NCI-H2171 (cell line): ENCODE measurements around the gene LOXL1.

Source experiments
- DNase-seq: peaks from one replicate; lab custom pipeline; 2025; lab: John Stamatoyannopoulos, UW

LOXL1 gene

DNA sequence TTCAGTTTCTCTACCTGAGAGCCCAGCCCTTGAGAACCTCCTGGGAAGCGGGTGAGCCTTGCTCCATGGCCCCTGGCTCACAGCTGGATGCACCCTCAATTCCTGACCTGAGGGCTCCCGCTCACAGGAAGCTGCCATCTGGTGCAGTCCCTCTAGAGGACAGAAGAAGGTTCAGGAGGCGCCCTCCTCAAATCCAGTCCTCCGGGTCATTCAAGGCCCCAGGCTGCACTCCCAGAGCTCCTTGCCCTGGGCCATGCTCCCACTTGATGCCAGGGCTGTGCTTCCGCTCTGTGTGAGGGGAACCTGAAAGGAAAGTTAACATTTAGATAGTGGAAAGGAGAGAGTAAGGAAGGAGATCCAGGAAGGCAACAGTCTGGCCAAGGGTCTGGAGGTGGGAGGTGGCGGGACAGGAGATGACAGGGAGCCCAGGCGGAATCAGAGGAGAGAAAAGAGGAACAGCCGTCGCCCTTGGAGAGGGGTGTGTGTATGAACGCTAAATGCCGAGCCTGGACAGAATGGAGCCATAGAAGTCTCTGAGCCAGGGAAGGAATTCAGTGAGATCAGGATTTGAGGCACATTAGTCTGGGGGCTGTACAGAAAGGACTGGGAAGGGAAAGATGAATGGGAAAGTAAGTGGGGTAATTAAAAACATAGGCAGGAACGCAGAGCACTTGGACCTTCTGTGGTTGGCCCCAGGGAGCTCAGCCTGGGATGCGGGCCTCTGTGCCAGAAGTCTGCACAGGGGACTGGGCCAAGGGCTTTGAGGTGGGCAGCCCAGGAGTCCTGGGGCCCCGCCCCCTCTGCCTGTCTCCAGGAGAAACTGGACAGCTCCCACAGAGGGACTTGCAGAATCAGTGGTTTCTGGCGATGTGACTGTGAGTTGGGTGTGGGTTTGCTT, 26.8 kb upstream of the LOXL1 start:
- no peak for DNase-seq

DNA sequence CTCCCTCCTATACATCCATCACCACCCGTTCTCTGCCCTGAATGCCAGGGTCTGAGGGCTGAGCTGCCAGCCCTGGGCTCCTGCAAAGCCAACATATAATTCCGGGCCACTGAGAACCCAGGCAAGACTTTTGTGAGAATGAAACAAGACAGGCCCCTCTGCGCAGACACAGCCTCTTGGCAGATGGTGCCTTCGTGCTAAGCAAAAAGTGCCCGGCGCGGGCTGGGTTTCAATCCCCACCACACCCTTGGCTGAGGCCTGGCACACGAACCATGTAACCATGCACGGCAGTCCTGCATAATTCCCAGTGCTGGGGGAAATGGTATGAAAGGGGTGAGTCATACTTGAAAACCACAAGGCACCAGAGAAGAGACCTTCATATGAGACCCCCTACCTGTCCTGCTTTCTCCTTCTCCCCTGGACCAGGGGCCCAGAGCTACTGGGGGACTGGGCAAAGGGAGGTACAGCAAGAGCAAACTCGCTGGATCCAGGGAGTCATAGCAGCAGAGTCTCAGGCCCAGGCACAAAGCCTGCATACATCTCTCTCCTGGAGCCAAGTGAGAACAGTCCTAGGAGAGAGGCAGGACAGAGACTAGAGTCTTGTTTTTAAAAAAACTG, 26.1 kb upstream of the LOXL1 start:
- no peak for DNase-seq

DNA sequence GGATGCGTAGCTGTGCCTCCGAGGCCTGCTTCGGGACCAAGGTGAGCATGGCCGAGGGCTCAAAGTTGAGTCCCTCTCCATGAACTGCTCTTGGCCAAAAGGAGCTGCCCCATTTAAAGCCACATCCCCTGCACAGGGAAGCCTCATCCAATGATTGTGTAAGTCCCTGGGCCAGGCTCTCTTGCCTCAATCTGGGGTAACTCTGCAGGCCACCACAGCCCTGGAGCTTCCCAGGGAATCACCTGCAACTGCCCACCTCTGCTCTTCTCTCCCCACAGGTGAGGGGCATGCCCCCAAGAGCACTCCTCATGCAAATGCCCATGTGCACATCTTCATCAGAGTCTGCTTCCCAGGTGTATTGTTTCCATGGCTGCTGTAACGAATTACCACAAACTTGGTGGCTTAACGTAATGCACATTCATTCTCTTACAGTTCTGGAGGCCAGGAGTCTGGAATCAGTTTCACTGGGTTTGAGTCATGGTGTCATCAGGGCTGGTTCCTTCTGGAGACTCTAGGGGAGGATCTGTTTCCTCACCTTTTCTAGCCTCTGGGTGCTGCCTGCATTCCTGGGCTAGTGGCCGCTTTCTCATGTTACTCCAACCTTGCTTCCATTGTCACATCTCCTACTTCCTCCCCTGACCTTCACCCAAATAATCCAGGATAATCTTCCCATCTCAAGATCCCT, 25.0 kb upstream of the LOXL1 start:
- no peak for DNase-seq

DNA sequence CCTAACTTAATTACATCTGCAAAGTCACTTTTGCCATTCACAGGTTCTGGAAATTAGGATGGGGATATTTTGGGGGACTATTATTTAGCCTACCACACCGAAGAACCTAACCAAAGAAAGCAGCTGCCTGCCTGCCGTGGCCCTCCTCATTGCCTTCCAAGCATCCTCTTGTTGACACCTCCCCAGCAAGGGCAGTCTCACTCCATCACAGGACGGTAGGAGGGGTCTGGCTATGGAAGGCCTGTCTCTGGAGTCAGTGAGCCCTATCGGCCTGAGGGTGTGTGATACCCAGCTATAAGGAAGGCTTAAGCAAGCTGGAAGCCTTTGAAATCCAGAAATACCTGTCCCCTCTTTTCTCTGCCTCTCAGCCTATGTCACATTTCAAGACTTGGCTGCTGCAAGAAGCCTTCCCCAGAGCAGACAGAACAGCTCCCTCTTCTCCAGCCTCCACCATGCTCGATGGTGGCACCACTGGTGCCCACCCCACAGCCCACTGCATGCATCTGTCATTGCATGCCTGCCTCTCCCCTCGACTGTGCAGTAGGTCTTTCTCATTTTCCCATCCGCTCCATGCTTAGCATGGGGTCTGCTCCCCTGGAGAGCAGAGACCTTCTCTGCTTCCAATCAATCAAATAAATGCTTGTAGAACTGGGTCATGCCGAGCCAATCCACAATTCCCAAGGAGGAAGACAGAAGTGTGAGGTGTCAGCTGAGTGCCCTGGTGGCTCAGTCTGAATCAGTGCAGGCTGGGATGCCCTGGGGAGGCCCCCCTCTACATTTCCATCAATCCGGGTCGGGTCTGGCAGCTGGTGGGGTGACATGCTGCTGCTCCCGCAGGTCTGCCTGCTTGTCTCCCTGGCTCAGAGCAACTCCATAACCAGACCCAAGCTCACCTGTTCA, 23.9 kb upstream of the LOXL1 start:
- no peak for DNase-seq

DNA sequence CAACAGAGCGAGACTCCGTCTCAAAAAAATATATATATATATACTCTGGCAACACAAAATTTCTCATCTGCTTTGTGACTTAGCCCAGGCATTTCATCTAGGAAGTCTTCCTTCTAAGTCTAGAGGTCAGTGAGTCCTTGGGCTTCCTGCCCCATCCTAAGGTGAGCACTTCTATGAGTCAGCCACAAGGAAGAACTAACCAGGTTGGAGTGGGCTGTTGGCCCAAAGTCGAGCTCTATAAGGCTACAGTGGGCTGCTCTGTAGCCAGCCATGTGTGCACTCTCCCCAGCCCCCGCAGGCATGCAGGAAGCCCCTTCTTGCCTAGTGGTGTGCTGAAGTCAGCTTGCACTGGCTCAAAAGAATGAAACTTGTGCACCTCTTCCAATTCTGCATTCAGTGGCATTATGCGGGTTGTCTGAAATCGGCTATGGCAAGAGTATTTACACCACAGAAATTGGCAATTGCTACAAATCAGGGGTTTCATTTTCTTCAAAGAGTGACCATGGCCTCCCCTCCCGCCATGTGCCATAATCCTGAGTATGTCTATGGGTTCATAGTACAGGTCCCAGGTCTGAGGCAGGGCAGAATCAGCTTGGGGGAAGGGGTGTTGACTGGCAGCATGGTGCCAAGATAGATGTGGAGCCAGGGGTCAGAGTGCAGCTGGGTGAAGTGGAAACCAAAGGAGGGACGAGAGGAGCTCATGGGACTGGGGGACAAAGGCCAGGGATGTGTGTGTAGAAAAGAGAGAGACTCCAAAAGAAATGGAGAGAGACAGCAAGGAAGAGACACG, 22.0 kb upstream of the LOXL1 start:
- DNase-seq, result no peak

DNA sequence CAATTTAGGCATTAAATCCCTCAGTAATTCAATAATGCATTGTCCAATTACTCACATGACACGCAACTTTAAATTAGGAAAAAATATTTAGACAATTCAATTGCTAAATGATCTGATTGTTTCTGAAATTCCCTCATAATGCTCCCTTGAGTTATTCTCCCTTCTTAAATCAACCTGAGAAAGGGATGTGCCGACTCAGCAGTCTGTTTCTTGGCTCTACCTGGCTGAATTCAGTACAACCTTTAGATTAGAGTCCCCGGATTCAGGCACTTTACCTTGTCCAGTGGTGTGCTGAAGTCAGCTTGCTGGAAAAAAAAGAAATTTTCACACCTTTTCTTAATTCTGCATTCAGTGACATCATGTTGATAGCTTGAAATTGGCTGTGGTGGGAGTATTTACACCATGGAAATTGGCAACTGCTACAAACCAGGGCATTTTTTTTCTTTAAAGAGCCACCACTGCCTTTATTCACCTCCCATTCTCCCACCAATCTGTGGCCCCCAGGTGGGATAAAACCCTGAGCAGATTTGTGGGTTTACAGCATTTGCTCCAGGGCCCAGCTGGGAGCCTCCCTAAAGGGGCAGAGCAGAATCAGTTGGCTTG, 20.9 kb upstream of the LOXL1 start:
- no peak for DNase-seq

DNA sequence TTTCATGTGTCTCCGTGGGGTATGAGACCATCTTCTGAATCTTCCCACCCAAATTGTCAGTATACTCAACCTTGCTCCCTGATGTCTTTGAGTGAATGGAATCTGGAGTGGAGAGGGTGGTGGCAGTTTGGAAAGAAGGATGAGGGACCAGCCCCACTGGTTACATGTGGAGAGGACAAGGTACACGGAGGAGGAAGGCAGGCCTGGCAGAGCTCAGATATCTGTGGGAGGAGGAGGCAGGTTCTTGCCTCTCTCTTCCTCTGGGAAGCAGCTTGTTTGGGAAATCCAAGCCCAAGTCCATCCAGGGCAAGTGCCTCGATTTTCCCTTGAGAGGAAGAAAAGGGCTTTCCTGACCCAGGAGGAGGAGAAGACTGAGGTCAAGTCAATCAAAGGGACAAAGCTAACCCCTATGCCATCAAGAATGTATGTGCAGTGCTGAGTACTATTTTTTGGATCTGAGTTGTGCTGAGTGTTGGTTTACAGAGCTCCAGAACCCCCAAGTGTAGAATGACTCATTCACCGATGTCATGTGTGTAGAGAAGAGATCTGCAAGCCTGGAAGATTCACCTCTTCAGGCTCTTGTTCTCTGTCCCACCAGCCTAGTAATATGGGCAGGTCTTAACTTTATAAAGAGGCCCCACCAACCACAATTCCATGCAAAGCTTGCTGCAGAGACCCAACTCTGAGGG, 19.8 kb upstream of the LOXL1 start:
- DNase-seq, result no peak

DNA sequence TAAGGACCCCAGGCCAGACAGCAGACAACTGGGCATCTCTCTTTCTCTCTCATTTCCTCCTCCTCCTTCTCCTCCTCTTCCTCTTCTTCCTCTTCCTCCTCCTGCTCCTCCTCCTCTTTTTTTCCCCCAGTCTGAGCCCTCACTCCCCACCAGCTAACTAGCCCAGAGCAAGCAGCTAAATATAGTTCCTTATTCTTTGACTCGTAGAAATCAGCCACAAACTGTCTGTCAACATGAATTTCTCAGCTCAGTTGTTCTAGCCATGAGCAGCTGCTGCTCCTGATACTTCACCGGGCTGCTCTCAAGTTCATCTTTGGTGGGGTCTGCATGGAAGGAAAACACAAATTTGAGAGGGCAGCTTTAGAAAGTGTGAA, 19.2 kb upstream of the LOXL1 start:
- DNase-seq, result no peak

DNA sequence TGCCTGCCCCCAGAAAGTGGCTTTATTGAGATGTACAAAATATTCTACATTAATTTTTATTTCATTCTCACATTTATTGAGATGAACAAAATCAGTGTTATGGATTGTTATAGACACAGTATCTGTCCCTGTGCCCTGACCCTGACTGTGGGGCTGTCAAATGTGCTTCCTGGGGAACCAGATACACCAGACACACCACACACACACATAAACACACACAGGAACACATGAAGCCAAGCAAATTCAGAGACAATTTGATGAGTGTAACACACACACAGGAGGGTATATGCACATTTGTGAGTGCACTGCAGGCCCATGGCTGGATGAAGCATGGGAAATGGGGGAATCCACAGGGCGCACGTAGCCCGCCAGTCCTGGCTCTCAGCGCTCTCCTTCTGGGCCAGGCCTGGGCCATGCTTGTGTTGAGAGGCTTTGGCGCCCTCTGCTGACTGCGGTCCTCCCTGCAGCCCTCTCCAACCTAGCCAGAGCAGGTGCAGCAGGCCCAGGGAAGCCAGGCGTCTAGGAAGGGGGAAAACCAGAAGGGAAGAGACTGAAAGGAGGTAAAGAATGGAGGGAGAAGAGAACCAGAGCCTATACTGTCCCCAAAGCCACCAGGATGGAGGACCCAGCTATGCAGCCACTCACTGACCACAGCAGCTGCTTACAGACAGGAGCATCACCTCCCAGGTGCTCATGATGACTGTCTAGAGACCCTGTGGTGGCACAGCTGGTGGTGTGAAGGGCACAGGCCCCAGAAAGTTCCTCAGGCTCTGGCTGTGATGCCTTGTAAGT, 18.0 kb upstream of the LOXL1 start:
- DNase-seq, result peak; percentile 74

DNA sequence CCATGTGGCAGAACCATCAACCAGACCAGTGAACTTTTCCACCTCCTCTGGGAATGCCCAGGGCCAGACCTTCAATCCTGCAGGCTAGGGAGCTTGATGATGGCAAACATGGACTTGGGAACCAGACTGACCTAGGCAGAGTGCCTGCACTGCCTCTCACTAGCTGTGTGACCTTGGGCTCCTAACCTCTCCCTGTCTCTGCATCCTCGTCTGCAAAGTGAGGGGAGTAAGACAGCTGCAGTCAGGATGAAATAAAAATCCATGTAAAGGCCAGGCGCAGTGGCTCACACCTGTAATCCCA, 17.5 kb upstream of the LOXL1 start:
- no peak for DNase-seq

DNA sequence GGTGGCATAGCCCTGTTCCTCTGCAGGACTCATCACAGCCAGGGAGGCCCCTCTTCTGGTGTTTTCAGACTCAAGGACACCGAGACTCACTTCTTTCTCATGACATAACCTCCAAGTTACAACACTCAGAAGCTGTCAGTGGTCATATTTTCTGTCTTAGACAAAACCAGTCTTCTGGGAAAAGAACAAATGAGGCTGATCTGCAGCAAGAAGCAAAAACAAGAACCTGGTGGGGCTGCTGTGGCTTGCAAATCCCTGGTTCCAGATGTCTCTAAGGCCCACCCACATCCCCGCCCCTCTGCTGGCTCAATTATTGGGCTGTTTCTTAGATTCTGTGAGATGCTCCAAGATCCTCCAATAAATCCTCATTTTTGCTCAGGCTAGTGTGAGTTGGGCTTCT, 16.6 kb upstream of the LOXL1 start:
- no peak for DNase-seq

DNA sequence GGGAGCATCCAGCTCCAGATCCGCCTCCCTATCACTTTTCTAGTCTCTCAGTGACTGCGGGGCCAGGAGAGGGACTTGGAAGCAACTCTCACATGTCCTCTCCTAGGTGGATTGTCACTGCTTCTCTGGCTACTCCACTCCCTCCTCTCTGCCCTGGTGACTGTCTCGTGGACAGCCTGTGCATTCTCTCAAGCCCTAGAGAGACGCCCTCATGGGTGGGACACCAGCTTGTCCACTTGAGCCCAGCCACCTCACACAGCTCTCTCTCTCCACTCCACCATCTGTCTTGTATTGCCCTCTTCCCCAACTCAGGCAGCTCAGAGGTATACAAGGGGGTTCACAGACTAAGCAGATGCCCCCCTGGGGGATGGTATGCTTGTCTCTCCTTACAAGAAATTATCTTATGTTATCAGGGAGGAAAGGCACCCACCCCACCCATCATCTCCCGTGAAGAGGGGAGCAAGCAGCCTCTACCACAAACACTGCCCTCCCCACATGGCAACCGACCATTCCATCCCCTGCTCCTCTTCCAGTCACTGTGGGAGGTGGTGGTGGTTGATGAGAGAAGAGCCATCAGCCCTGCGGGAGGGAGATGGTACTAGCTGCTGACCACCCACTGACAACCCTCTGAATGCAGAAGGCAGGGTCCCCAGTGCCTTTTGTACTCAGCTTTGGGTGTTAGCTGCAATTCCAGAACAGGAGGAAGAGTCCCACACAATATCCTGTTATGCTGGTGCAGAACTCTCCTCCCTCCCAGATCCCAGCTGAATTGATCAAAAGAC, 15.5 kb upstream of the LOXL1 start:
- DNase-seq, result no peak

DNA sequence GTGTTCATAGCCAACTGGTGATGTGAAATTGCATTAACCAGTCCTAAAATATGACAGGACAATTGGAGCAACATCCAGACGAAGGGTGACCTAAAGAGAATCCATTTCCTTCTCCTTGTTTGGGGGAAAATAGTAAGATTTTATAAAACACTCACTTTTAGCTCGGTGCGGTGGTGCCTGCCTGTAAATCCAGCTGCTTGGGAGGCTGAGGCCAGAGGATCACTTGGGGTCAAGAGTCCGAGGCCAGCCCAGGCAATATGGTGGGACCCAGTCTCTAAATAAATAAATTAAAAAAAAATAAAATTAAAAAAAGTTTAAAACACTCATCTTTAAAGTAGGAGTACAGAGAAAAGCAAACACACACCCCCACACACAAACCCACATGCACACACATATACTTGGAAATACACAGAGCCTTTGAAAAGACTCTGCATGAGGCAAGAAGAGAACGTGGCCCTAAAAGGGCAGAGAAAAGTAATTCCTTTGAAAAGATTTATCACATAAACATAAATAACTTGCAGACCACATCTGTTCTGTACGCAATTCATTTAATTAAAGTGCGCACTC, 14.1 kb upstream of the LOXL1 start:
- DNase-seq, result no peak

DNA sequence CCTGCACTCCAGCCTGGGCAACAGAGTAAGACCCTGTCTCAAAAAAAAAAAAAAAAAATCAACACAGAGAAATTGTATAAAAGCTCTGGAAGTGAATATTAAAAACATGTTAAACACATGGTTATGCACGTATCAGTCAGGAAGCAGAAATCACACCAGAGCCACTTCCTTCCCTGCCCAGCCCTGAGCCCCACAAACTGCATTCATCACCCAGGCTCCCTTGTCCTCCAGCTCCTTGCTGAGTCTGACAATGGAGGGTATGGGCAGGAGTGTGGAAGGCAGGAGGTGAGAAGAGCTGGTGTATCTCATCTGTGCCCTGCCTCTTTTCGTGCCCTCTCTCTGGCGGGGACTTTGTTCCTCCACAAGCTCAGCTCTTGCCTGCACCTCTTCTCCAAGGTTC, 12.1 kb upstream of the LOXL1 start:
- no peak for DNase-seq

DNA sequence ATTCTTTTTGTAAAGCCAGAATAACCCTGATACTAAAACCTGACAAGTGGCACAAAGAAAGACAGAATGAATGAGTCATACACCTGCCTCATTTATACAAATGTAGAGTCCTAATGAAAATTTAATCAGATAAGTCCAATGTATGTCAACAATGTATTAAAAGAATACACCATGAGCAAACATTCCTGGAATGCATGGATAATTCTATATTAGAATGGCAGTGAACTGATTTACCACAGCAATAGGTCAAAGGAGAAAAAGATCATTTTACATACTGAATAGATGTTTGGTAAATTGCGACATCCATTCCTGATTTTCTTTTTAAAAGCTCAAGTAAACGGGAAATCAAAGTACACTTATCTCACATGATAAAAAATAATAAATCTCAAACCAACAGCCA, 11.2 kb upstream of the LOXL1 start:
- DNase-seq, result no peak

DNA sequence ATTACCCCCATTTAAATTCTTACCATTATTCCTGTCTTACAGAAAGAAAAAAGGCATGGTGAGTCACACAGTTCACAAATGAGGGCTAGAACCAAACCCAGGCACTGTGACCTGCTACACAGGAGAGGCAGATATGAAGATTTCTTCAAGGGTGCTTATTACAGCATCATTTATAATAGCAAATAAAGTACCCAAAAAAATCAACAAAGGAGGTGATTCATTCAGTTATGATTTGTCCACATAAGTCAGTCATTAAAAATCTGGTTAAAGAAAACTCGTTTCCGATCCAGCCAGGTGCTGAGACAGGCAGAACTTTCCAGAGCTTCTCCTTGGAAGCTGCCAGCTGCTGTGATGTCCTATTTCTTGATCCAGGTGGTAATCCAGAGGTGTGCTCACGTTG, 7.5 kb upstream of the LOXL1 start:
- DNase-seq, result no peak

DNA sequence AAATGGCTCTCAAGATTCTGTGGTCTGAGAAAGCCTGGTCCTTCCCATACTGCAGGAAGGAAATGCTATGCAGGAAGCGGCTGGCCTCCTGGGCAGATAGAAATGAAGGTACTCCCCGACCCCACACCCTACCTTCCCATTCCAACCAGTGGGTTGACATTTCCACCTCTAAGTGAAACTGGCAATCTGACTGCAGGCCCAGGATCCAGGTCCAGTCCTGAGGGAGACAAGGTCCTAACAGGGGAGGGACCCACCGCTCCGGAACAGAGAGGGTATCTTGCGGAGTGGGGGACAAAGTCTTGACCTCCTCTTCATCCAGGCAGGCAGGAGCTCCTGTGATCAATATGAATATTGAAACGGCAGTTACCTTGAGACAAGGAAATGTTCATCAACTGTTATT, 6.6 kb upstream of the LOXL1 start:
- no peak for DNase-seq

DNA sequence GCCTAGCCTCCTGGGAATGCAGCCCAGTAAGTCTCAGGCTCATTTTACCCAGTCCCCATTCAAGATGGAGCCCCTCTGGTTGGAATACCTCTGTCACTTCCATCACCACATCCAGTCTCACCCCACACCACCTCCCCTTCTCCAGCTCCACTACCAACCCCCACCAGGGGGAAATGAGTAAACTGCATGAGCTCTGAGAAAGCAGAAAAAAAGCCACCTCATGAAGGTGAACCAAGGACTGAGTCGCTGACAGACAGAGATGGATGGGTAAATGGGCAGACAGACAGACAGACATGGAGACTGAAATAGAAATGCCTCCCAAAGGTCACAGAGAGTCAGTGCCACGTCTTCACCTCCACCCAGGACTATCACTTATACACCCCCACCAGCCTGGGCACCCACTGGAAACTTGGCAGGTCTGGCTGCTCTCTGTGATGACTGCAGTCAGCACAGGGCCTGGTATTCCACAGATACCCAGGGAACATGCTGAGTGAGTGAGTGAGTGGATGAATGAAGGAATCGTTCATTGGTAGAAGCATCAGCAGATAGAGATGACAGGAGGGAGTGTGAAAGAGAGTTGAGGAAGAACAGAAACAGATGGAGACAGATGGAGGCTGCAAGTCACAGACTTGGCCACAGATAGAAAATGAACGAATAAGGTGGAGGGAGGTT, 4.9 kb upstream of the LOXL1 start:
- peak; percentile 16 for DNase-seq
